GM19193 (cell line): Measurements from ENCODE around the gene BRF1.

ENCODE experiments used
- POLR2A ChIP-seq: IDR thresholded peaks from 4 replicates; pipeline ENCODE4 v1.6.1; 2011; ENCODE audit not compliant: insufficient read depth, insufficient read length; ENCODE audit errors: extremely low read depth

Gene BRF1

GRCh38 chr14:105292826-105293711 is 7.7 kb downstream of the BRF1 start:
- no peak for TF ChIP-seq POLR2A

- no peak for TF ChIP-seq POLR2A
Observed at GRCh38 chr14:105290621-105291346, 10.0 kb downstream of the BRF1 start.

GRCh38 chr14:105287249-105288102 is 13.3 kb downstream of the BRF1 start:
- TF ChIP-seq POLR2A: no peak

GRCh38 chr14:105286759-105287144 is 14.0 kb downstream of the BRF1 start:
- TF ChIP-seq POLR2A: no peak

GRCh38 chr14:105285174-105285573 is 15.6 kb downstream of the BRF1 start:
- no peak for TF ChIP-seq POLR2A

GRCh38 chr14:105283899-105284298 is 16.9 kb downstream of the BRF1 start:
- no peak for TF ChIP-seq POLR2A

GRCh38 chr14:105283028-105283427 is 17.8 kb downstream of the BRF1 start:
- TF ChIP-seq POLR2A: no peak

GRCh38 chr14:105282098-105282725 is 18.6 kb downstream of the BRF1 start:
- no peak for TF ChIP-seq POLR2A

- no peak for TF ChIP-seq POLR2A
Observed at GRCh38 chr14:105281371-105282097, 19.3 kb downstream of the BRF1 start.

GRCh38 chr14:105280525-105280924 is 20.3 kb downstream of the BRF1 start:
- TF ChIP-seq POLR2A: no peak

GRCh38 chr14:105279642-105280361 is 21.0 kb downstream of the BRF1 start:
- no peak for TF ChIP-seq POLR2A

- no peak for TF ChIP-seq POLR2A
Observed at GRCh38 chr14:105275267-105275946, 25.4 kb downstream of the BRF1 start.

GRCh38 chr14:105274637-105275036 is 26.2 kb downstream of the BRF1 start:
- no peak for TF ChIP-seq POLR2A
